BE2C (cell line): Measurements from ENCODE around the gene SLC4A2.

Source experiments
- DNase-seq: peaks from one replicate; pipeline ENCODE4 v3.0.0-alpha.2; 2020
- H3K27me3 ChIP-seq: fragments of 250-450 bp; sonication (Bioruptor Pico); 2 replicates; pipeline ENCODE4 v1.5.1; 2020; ENCODE audit warnings: mild to moderate bottlenecking
- H3K36me3 ChIP-seq: fragments of 250-450 bp; sonication (Bioruptor Pico); 2 replicates; pipeline ENCODE4 v1.5.1; 2020; ENCODE audit warnings: mild to moderate bottlenecking
- H3K4me1 ChIP-seq: fragments of 250-450 bp; sonication (Bioruptor Pico); 2 replicates; pipeline ENCODE4 v1.5.1; 2020
- H3K4me3 ChIP-seq: 2 replicates; pipeline ENCODE4 v1.5.1; 2011; ENCODE audit warnings: low read depth, low read length
- H3K9me3 ChIP-seq: fragments of 250-450 bp; sonication (Bioruptor Pico); 2 replicates; pipeline ENCODE4 v1.5.1; 2020
- CTCF ChIP-seq: IDR thresholded peaks from 2 replicates; pipeline ENCODE4 v1.5.1; 2012; ENCODE audit warnings: mild to moderate bottlenecking, low read depth, low read length

Gene SLC4A2

GRCh38 chr7:151125846-151126481 is 66.6 kb downstream of the SLC4A2 start:
- DNase-seq = no peak
- Histone ChIP-seq H3K36me3 (peaks cover 77% of the 10 kb centered on the region), H3K9me3 (no peaks in the 10 kb centered on the region), H3K27me3 (no peaks in the 10 kb centered on the region), H3K4me1 (no peaks in the 10 kb centered on the region), H3K4me3 (no peak overlapping the region)
- TF ChIP-seq CTCF = no peak
